ENCODE results near the gene PHF23. TPM values are rescaled to one million over a fixed set of nuclear protein-coding genes. Genes with fewer than 3 reads are reported as not detected.
A peak's percentile ranks its signal among the peaks of the same experiment; 100 is the strongest.

The PHF23 gene
- total RNA-seq, 1 experiment from 2014 or later, result 121 TPM

DNA sequence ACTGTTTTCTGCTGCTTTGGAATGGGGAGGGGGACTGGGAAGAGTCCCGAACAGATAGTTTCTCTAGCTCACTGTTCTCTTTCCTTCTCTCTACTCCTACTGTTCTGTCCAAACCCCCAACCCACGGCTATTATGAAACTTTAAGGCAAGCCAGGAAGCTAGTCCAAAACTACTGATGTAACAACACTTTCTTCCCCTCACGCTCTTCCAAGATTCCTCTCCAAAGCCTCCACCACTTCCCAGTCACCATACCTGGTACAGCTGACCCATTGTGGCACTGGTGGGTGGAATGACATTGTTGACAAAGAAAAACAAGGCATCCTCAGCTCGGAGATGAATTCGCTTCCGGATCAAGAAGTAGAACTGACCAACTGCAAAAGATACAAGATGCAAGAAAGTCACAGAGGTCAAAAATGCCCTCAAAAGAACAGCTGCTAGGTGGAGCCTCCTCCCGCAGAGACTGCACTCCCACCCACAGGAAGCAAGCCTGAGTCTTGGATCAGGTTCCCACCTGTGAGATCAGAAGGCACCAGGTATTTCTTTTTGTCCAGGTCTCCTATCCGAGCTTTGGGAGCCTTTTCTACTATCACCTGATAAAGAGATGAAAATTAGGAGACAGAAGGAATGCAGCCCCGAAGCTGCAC, 2.0 kb upstream of the PHF23 start:
- no peak for DNase-seq (ENCODE audit: low spot score)
- in situ Hi-C loops (cut with HindIII; ENCODE audit: low sequenced_read_pairs), result no loop called here

DNA sequence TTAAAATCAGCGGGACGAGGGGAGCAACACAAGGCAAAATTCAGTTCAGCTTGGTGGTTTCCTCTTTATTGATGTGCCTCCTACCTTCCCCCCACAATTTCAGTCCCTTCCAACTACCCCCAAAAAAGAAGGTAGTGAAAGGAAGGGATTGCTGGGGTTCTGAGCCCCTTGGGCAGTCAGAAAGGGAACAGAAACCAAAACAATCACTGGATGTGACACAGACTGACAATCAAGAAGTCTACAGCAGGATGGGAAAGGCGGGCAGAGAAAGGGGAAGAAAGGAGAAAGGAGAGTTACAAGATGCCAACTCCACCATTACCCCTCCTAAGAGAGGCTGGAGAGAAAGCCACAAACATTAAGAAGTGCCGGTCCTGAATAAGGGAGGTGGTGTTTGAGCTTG, 1.1 kb upstream of the PHF23 start:
- in situ Hi-C loops (cut with HindIII; ENCODE audit: low sequenced_read_pairs), result no loop called here
- DNase-seq (ENCODE audit: low spot score), result no peak

DNA sequence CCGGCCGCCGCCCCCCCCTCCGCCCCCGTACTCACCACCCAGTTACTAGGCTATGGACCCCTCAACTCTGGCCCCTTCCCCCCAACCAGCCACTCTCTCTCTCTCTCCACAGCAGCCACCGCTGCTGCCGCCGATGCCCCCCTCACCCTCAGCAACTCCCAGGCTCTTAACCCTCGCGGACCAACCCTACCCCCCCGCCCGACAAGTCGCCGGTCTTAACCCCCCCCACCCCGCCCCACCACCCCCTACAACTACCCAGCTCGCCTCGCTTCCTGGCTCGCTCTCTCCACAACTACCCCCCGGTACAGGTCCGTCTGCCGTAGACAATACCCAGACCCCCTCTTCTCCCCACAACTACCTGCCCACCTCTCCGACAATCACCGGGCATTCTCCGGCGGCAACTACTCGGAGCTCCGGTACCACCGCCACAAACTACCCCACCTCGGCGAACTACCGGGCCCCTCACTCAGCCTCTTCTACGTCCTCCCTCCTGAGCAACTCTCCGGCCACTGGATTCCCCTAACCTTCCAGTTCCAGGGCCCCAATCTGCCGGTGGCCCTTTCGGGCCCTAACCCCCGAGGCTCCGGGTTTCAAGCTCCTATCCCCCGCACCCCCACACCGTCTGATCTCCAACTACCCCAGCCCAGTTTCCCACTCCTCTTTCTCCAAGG, 702 bp downstream of the PHF23 start:
- DNase-seq (ENCODE audit: low spot score), result peak; percentile 16
- in situ Hi-C loops (cut with HindIII; ENCODE audit: low sequenced_read_pairs), result no loop called here

DNA sequence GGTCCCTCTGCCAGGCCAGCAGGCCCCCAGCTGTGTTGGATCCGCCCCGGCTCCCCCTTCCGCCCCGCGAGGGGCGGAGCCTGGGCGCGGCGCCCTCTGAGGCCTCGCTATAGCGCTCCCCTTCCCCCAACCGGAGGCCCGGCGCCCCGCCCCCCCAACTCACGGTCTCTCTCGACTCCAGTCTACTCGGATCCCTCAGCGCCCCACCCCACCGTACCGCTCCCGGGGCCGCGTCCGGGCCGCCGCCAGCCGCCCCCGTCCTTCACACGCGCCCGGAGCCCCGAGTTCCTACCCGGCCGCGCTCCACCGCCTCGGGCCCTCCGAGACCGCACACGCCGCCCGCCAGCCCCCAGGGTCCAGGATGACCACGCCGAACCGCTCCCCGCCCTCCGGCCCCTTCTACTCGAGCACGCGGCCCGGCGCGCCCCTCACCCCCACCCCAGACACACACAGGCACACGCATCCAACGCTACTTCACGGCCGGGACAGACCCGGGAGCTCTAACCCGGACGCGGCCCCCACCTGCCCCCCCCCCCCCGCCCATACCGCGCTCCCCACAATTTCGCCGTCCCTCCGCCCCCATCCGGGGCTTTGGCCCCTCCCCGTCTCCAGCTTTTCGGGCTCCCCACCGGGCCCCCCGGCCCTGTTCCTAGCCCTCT, 1.4 kb downstream of the PHF23 start:
- DNase-seq (ENCODE audit: low spot score), result peak; percentile 55
- in situ Hi-C loops (cut with HindIII; ENCODE audit: low sequenced_read_pairs), result no loop called here

DNA sequence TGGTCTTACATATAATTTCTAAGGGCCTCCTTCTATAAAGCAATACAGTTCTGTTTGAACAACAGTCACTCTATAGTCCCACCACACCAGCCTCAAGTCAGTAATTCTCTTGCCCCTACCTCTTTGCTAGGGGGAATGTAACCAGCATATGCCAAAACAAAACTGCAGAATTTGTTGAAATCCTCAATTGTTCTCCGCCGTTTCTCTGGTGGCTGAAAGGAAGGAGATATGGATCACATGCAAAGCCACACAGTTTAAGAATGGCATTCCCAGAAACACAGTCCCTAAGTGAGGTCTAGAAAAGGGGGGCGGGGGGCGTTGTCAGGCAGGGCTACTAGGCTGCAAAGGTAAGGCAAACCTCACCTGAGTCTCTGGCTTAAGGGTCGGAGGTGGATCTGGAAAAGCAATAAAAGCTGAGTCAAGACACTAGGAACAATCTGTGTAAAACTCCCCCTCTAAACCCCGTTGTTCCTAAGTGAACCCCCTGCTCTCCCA, 1.9 kb downstream of the PHF23 start:
- no peak for DNase-seq (ENCODE audit: low spot score)
- in situ Hi-C loops (cut with HindIII; ENCODE audit: low sequenced_read_pairs), result no loop called here

DNA sequence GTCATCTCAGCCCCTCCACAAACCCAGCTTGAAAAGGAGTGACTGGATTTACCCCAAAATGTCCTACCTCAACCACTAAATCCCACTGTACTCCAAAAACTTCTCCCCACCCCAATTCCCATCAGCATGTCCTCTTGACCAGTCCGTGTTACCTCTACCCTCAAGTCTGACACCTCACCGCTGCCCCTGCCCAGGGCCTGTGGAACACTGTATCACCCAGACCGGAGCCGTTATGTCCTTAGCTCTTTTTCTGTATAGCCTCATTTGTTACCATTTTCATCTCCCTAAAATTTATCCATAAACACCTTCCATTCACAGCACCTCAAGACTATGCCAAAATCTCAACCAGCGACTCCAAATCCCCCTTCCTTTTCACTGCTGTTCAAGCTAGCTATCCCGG, 2.4 kb downstream of the PHF23 start:
- DNase-seq (ENCODE audit: low spot score), result no peak
- in situ Hi-C loops (cut with HindIII; ENCODE audit: low sequenced_read_pairs), result no loop called here

DNA sequence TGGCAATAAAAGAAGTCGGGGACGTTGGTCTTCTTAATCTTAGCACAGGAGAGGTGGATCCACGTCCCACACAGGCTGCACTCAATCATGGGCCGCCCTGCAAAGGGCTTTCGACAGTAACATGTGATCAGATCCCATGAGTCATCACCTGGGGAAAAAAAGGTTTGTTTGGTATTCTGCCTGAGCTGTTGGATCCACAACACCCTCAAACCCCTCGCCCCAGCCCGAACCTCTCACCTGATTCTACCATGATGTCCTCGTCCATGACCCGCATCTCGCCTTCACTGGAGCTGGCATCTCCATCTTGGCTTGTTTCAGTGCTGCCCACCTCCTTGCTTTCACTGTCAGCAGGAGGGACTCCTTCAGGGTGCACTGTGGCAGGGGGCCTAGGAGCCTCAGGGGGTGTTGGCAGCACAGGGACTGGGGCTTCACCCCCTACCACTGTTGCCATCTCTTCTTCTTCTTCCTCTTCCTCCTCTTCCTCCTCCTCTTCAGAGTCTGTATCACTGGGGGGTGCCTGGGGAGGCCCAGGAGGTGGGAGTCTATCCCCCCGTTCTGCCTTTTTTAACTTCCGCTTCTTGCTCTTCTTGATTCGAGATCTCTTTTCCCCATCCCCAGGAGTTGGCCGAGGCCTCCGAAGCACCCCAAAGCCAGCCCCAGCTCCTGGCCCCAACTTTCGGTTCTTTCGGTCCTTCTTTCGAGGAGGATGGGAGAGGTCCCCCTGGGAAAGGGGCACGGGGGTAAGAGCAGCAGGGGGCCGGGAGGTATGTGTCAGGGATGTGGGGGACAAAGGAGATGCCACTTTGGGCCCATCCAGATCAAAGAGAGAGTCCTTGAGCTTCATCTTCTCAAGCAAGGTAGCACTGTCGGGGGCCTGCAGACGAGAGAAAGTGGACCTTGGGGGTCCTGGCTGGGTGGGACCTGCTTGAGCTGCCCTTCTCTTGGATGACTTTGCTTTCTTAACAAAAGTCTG, 3.3 kb downstream of the PHF23 start:
- in situ Hi-C loops (cut with HindIII; ENCODE audit: low sequenced_read_pairs), result no loop called here
- DNase-seq (ENCODE audit: low spot score), result peak; percentile 7

DNA sequence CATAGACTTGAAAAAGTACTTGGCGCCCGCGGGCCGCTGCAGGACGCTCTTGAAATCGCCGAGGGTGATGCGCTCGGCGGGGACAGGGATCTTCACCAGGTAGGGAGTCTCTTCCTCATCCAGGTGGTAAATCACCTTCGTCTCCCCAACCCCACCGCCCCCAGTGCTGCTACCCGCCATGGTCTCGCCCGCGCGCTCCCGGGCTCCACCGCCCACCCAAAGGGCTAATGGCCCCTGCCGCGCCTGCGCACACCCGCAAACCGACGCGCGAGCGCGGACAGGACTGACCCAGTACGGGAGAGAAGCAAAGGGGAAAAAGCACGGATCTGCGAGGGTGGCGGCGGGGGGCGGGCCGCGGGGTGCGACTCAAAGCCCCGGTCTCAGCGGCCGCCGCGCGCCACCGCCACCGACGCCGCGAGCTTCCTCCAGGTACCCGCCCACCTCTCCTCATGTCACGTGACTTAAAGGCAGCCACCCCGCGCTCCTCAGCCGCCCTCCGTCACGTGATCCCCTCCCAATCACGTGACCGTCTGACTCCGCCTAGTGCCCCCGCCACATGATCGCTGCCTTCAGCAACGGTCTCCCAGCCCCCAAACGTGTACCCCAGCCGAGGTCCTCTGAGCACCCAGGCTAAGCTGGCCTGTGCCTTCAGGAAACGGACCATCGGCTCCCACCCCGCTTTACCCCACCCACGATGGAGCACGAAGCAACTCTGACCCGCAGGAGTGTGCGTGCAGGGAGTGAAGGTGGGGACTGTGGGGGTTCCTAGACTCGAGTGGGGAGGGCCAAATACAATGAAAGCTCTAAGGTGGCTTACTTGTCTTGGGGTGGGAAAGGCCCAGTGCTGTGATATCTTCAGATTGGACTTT, 4.9 kb downstream of the PHF23 start, which contains the start of gene DVL2:
DVL2 (minus strand) TSS at position 435 of the 869 bp plus-strand sequence; CDS start at position 180, 255 bp downstream.
- DNase-seq (ENCODE audit: low spot score), result peak; percentile 96
- in situ Hi-C loops (cut with HindIII; ENCODE audit: low sequenced_read_pairs), result no loop called here

DNA sequence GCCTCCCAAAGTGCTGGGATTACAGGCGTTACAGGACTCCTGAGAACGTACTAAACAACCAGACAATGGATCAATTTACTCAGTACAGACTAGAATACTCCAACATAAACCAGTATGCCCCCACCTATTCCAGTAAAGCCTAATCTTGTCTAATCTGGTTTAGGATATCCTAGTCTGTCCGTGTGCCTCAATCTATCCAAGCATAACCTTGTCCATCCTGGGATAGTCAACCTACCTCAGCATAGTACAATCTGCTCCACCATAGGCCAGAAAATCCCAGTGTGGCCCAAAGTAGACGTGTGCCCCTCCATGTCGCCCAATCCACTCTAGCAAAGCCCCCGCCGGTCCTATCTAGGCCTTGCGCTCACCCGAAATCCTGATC, 5.6 kb downstream of the PHF23 start:
- in situ Hi-C loops (cut with HindIII; ENCODE audit: low sequenced_read_pairs), result no loop called here
- no peak for DNase-seq (ENCODE audit: low spot score)

DNA sequence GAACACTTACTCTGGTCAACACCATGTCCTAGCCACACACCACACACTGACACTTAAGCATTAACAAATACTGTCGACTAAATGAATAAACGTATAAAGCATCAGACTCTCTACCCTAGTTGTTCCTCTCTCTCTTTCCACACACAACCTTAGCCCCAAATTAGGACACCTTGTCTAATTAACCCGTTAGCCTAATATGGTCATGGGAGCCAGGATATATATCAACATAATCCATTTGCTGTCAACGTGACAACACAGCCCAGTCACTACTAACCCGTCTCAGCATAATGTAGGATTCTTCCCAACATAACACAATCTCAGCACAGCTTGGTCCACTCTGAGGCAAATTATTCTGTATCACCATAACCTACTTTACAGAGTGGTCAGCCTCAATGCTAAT, 7.1 kb downstream of the PHF23 start:
- no peak for DNase-seq (ENCODE audit: low spot score)
- in situ Hi-C loops (cut with HindIII; ENCODE audit: low sequenced_read_pairs), result no loop called here

DNA sequence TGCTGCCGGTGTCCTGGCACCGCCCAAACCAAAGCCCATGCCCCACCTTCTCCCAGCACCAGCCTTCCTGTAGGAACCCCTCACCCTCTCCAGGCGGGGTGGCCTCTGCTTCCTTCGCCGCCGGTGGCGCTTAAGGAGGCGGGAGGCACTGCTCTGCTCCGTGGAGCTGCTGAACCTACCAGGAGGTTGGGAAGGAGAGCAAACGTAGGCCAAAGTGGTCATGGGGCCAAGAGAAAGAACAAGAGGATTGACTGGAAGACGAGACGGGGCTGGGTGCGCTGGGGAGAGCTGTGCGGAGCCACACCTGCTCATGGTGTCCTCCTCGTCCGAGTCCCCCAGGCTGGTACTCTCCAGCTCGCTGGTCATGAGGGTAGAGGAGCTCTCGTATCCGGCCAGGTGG, 9.8 kb downstream of the PHF23 start:
- in situ Hi-C loops (cut with HindIII; ENCODE audit: low sequenced_read_pairs), result loop anchor here (10.0 kb wide), 1 partner anchor 95 kb away; the partner anchor contains the start of gene NEURL4
- DNase-seq (ENCODE audit: low spot score), result no peak

DNA sequence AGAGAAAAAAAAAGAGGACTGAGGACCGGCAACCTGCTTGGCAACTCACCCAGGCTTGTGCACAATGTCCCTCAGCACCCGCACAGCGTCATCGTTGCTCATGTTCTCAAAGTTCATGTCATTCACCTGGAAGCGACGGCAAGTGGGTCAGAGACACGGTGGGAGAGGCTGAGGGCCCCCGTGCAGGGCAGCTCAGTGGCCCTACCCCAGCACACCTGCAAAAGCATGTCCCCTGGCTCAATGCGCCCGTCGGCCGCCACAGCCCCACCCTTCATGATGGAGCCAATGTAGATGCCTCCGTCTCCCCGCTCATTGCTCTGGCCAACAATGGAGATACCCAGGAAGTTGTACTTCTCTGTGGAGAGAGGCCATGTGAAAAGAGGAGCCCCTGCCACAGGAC, 10.3 kb downstream of the PHF23 start:
- in situ Hi-C loops (cut with HindIII; ENCODE audit: low sequenced_read_pairs), result loop anchor here (10.0 kb wide), 1 partner anchor 96 kb away; the partner anchor contains the start of gene NEURL4
- no peak for DNase-seq (ENCODE audit: low spot score)

DNA sequence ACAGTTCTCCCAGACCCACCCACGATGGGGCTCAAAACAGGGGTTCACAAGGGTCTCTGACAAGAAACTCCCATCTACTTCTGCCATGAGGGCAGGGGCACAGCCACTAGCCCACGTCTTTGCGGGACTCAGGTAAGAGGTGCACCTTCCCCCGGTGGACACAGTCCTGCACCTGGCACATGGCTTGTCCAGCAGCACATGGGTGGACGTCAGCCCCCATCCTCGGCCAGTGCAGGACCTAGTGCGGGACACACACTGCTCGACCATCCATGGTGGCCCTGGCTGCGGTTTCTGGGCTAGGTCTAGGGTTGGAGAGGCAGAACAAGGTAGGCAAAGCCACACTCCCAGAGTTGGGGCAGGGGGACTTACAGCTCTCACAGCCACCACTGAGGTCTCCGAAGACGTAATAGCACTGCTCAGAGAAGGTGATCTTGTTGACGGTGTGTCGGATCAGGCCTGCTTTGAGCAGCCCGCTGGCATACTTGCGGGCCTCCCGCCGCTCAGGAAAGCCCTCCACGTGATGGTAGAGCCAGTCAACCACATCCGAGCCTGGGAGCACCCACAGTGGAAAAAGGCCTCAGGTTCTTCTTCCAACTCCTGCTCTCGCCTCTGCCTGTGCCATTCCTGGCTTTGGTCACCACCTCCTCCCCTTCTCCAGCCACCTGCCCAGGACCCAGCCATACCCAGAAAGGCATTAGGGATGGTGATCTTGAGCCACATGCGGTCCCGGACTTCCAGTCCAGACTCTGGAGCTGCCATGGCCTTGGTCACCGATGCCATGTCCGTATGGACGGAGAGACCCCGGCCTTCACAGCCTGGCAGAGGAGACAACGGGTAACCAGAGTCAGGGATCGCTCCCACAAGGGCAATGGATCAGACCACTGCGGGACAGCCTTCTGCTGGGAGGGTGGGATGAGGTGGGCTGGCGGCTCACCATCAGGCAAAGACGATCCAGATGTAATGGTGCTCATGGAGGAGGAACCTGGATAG, 12.2 kb downstream of the PHF23 start:
- DNase-seq (ENCODE audit: low spot score), result no peak
- in situ Hi-C loops (cut with HindIII; ENCODE audit: low sequenced_read_pairs), result loop anchor here (10.0 kb wide), 1 partner anchor 98 kb away; the partner anchor contains the start of gene NEURL4

DNA sequence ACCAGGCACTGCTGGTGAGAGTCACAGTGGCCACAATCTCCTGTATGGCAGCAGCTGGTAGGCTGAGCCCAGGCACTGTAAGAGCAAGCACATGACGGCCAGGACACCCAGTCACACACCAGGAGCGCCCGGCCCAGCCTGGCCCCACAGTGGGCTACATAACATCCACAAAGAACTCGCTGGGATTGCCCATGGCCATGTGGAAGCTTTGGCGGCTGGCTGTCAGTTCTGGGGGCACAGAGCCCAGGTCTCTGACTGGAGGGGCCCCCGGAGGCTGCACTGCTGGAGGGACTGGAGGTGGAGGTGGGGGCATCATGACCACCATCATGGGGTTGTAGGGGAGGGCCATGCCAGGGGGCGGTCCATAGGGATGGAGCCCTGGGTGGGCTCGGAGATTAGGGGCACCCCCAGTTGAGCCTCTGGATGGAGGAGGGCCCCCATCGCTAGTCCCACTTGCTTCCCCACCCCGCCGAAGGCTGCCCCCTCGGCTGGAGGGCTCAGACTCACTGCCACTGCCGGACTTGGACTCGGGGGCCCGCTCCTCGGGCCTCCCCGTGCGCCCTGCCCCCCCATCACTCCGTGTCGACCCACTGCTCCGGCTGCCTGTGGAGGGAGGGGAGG, 13.4 kb downstream of the PHF23 start:
- in situ Hi-C loops (cut with HindIII; ENCODE audit: low sequenced_read_pairs), result loop anchor here (10.0 kb wide), 1 partner anchor 99 kb away; the partner anchor contains the start of gene NEURL4
- no peak for DNase-seq (ENCODE audit: low spot score)

DNA sequence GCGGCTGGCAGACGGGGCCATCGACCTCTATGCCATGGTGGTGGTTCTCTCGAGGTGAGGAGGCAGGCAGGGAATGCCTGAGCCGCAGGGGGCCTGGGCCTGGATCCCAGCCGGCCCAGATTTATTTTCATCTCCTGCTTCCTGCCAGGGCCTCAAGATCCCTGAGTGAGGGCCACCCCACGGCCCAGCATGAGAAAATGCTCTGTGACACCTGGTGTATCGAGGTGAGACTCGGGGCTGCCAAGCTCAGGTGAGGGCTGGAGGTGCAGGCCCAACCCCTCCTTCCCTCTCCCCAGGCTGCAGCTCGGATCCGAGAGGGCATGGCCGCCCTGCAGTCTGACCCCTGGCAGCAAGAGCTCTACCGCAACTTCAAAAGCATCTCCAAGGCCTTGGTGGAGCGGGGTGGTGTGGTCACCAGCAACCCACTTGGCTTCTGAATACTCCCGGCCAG, 14.6 kb downstream of the PHF23 start:
- DNase-seq (ENCODE audit: low spot score), result peak; percentile 10
- in situ Hi-C loops (cut with HindIII; ENCODE audit: low sequenced_read_pairs), result loop anchor here (10.0 kb wide), 1 partner anchor 100 kb away; the partner anchor contains the start of gene NEURL4

DNA sequence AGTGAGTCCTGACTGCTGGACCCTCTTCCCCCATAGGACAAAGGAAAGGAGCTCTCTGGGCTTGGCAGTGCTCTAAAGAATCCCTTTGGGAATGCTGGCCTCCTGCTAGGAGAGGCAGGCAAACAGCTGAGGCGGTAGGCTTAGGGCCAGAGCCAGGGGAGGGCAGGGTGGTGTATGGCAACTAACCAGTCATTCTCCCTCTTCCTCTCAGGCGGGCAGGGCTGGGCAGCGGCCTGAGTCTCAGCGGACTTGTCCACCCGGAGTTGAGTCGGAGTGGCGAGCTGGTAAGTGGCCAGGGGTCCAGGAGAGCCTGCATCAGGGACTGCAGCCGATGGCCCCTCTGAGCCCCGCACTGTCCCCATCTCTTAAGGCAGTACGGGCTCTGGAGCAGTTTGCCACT, 15.1 kb downstream of the PHF23 start:
- DNase-seq (ENCODE audit: low spot score), result no peak
- in situ Hi-C loops (cut with HindIII; ENCODE audit: low sequenced_read_pairs), result loop anchor here (10.0 kb wide), 1 partner anchor 101 kb away; the partner anchor contains the start of gene NEURL4
